Hematopoietic multipotent progenitor cell (in vitro differentiated cells): Measurements from ENCODE around the gene FMNL2. TPM values are rescaled to one million over a fixed set of nuclear protein-coding genes. Genes with fewer than 3 reads are reported as not detected.
"Not testable (repeated sequence)": the region's sequence is repeated elsewhere in the genome, so short reads cannot be mapped to it uniquely, and the experiment has no call there.

Experiments
- DNase-seq, 3 donors: peaks; one replicate each; pipeline ENCODE4 v3.0.0-alpha.2; 2011 to 2015; ENCODE audit warnings: low read depth in 2 of 3, low spot score in 2 of 3
- total RNA-seq: library from RNA; depleted of rRNA; stranded (reverse); fragments of >200 nt; gene quantifications from one replicate; pipeline ENCODE4 v1.2.3, GENCODE V29; 2012

The FMNL2 gene
- total RNA-seq, 1 donor: 0.54 TPM

GRCh38 chr2:152466980-152467676 is 132.2 kb downstream of the FMNL2 start:
- DNase-seq: peak in 1 of 3 donors; percentile 34

- DNase-seq: peak in 1 of 3 donors; percentile 30
These were observed 132.9 kb downstream of the FMNL2 start for GRCh38 chr2:152467677-152468410.

- DNase-seq: peak in 1 of 3 donors; percentile 29
These were observed 134.1 kb downstream of the FMNL2 start for GRCh38 chr2:152468899-152469692.

- DNase-seq: no peak
These were observed 136.2 kb downstream of the FMNL2 start for GRCh38 chr2:152470861-152471854.

- DNase-seq: no peak
These were observed 137.5 kb downstream of the FMNL2 start for GRCh38 chr2:152472481-152472887.

- DNase-seq: no peak
These were observed 138.3 kb downstream of the FMNL2 start for GRCh38 chr2:152473151-152473857.

- DNase-seq: not testable (repeated sequence)
These were observed 139.5 kb downstream of the FMNL2 start for GRCh38 chr2:152474523-152474922.

- no peak for DNase-seq
These were observed 141.0 kb downstream of the FMNL2 start for GRCh38 chr2:152475982-152476381.

- DNase-seq: no peak
These were observed 142.5 kb downstream of the FMNL2 start for GRCh38 chr2:152477347-152478092.

GRCh38 chr2:152479282-152479681 is 144.3 kb downstream of the FMNL2 start:
- DNase-seq: no peak

- no peak for DNase-seq
These were observed 145.9 kb downstream of the FMNL2 start for GRCh38 chr2:152480821-152481399.

GRCh38 chr2:152481881-152482583 is 147.1 kb downstream of the FMNL2 start:
- DNase-seq: no peak

- no peak for DNase-seq
These were observed 148.5 kb downstream of the FMNL2 start for GRCh38 chr2:152483276-152484063.

- peak in 1 of 3 donors; percentile 45 for DNase-seq
These were observed 151.2 kb downstream of the FMNL2 start for GRCh38 chr2:152485954-152486736.

- DNase-seq: no peak
These were observed 151.9 kb downstream of the FMNL2 start for GRCh38 chr2:152486737-152487400.

- DNase-seq: no peak
These were observed 153.1 kb downstream of the FMNL2 start for GRCh38 chr2:152488075-152488474.
